Smooth muscle cell (in vitro differentiated cells): ENCODE measurements around the gene TST. TPM values are rescaled to one million over a fixed set of nuclear protein-coding genes. Genes with fewer than 3 reads are reported as not detected.
A peak's percentile ranks its signal among the peaks of the same experiment; 100 is the strongest.

Source experiments
- DNase-seq: peaks from one replicate; lab custom pipeline; 2025; ENCODE audit not compliant: unreplicated experiment; lab: John Stamatoyannopoulos, UW
- H2AFZ ChIP-seq: fragments of 200-600 bp; sonication (generic); 2 replicates; pipeline ENCODE4 v1.6.0; 2016; ENCODE audit warnings: antibody characterized with exemption, low read depth, mild to moderate bottlenecking
- H3F3A ChIP-seq: fragments of 200-600 bp; sonication (generic); 2 replicates; pipeline ENCODE4 v1.6.0; 2017; ENCODE audit warnings: antibody characterized with exemption, low read depth
- H3K27ac ChIP-seq: fragments of 200-600 bp; sonication (generic); 2 replicates; pipeline ENCODE4 v1.5.1; 2016; ENCODE audit warnings: low read depth, mild to moderate bottlenecking
- H3K27me3 ChIP-seq: fragments of 200-600 bp; sonication (generic); 2 replicates; pipeline ENCODE4 v1.6.1; 2016; ENCODE audit warnings: low read depth, mild to moderate bottlenecking
- H3K36me3 ChIP-seq: fragments of 200-600 bp; sonication (generic); 2 replicates; pipeline ENCODE4 v1.5.1; 2016; ENCODE audit warnings: low read depth
- H3K4me1 ChIP-seq: fragments of 200-600 bp; sonication (generic); 2 replicates; pipeline ENCODE4 v1.5.1; 2016; ENCODE audit warnings: low read depth
- H3K4me2 ChIP-seq: fragments of 200-600 bp; sonication (generic); 2 replicates; pipeline ENCODE4 v1.6.0; 2016; ENCODE audit warnings: mild to moderate bottlenecking
- H3K4me3 ChIP-seq: fragments of 200-600 bp; sonication (generic); 2 replicates; pipeline ENCODE4 v1.5.1; 2016; ENCODE audit warnings: mild to moderate bottlenecking
- H3K79me2 ChIP-seq: fragments of 200-600 bp; sonication (generic); 2 replicates; pipeline ENCODE4 v1.6.0; 2016; ENCODE audit warnings: low read depth, mild to moderate bottlenecking
- H3K9ac ChIP-seq: fragments of 200-600 bp; sonication (generic); 2 replicates; pipeline ENCODE4 v1.6.0; 2016; ENCODE audit warnings: low read depth
- H3K9me3 ChIP-seq: fragments of 200-600 bp; sonication (generic); replicated peaks from 2 replicates; pipeline ENCODE4 v1.5.1; 2016; ENCODE audit warnings: low read depth
- H4K20me1 ChIP-seq: fragments of 200-600 bp; sonication (generic); 2 replicates; pipeline ENCODE4 v1.6.0; 2016; ENCODE audit warnings: low read depth
- CTCF ChIP-seq: fragments of 200-600 bp; sonication (generic); IDR thresholded peaks from 2 replicates; pipeline ENCODE4 v1.5.1; 2017; ENCODE audit warnings: borderline replicate concordance, mild to moderate bottlenecking, antibody characterized with exemption; ENCODE audit not compliant: insufficient read depth, poor library complexity, severe bottlenecking
- WGBS: methylation state at CpG from one replicate; pipeline ENCODE4 v1.1.7; 2016; ENCODE audit warnings: low lambda C conversion rate; 5-methylcytosine and 5-hydroxymethylcytosine counted together
- polyA plus RNA-seq: library from polyadenylated mRNA; unstranded; fragments of >200 nt; fragmentation: Nextera tagmentation; extraction: Ambion mirVana; gene quantifications from 2 replicates; pipeline ENCODE4 v1.2.1, GENCODE V29; 2016
- total RNA-seq: library from RNA; depleted of rRNA; stranded (reverse); fragments of >200 nt; gene quantifications from 2 replicates; pipeline ENCODE4 v1.2.3, GENCODE V29; 2014

Gene TST
- total and polyA plus RNA-seq, 2 experiments from 2014 or later: 10.4 to 15.0 TPM

GRCh38 chr22:37020192-37020479, 889 bp upstream of the TST start:
- Histone ChIP-seq H2AFZ (peak overlapping the region; percentile 92), H3K4me2 (peak overlapping the region; percentile 87), H3K36me3 (no peaks in the 10 kb centered on the region), H4K20me1 (peaks cover 47% of the 10 kb centered on the region), H3K27ac (no peak overlapping the region), H3K79me2 (peaks cover 36% of the 10 kb centered on the region), H3K4me3 (peak overlapping the region; percentile 90), H3F3A (no peaks in the 10 kb centered on the region), H3K27me3 (no peaks in the 10 kb centered on the region), H3K4me1 (peaks cover 9% of the 10 kb centered on the region), H3K9me3 (no peaks in the 10 kb centered on the region), H3K9ac (peak overlapping the region; percentile 66)
- TF ChIP-seq CTCF: no peak
- DNase-seq: no peak
- 0% methylated on average over 5 of the region's 5 CpGs for WGBS

DNA sequence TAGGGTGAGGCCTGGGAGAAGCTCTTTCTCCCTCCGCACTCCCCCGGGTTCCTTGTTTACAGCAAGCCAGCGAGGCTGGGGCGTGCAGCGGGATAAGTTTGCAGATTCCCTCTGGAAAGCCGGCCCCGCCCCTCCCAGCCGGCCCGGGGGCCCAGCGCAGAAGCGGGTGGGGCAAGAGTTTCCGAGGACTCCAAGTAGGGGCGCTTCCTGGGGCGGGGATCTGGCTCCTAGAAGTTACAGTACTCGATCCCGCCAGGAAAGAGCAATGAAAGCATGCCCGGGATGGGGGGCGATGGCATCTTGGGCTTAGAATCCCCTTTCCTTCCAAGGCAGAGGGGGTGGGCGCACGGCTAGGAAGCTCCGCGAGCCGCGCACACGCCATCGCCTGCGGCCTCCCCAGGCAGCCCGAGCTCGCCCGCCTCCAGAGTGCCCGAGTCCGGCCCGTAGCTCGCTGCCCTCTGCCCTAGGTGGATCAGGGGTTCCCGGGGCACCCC, 385 bp downstream of the TST start:
- no peak for TF ChIP-seq CTCF
- peak overlapping the region; percentile 90 for H3K4me3 ChIP-seq
- H3K9ac ChIP-seq: peak overlapping the region; percentile 48
- H3K9me3 ChIP-seq: no peaks in the 10 kb centered on the region
- peaks cover 39% of the 10 kb centered on the region for H4K20me1 ChIP-seq
- under 1% methylated on average over 33 of the region's 35 CpGs for whole genome bisulfite sequencing
- no peaks in the 10 kb centered on the region for H3F3A ChIP-seq
- H3K79me2 ChIP-seq: peaks cover 36% of the 10 kb centered on the region
- no peaks in the 10 kb centered on the region for H3K36me3 ChIP-seq
- peak overlapping the region; percentile 0 for H2AFZ ChIP-seq
- H3K27ac ChIP-seq: peak overlapping the region; percentile 1
- peaks cover 9% of the 10 kb centered on the region for H3K4me1 ChIP-seq
- peak; percentile 54 for DNase-seq
- H3K4me2 ChIP-seq: peak overlapping the region; percentile 87
- no peaks in the 10 kb centered on the region for H3K27me3 ChIP-seq

DNA sequence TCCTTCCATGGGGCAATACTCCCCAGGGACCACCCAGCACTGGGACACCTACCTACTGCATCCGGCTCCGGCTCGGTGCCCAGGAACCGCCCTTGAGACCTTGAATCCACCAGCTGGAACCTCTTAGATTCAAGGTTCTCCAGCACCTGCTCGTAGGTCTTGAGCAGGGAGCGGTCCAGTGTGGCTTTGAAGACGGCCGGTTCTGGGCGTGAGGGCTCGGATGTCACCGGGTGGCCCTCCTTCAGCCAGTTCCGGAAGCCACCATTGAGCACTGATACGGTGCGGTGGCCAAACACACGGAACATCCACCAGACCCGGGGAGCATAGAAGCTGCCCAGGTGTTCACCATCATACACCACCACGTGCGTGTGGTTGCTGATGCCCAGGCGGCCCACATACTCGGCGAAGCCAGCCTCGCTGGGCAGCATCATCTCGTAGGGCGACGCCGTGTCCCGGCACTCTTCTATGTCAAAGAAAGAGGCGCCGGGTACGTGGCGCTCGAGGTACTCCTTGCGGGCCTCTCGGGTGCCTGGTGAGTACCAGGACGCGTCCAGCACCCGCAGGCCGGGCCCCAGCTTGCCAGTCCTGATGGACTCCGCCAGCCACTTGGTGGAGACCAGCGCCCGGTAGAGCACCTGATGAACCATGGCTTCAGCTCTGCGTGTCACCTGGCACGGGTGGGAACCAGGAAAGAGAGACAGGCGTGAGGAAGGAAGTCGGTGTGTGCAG, 997 bp downstream of the TST start:
- peaks cover 34% of the 10 kb centered on the region for H3K79me2 ChIP-seq
- peaks cover 9% of the 10 kb centered on the region for H3K4me1 ChIP-seq
- 73% methylated on average over 45 of the region's 45 CpGs for WGBS
- H3F3A ChIP-seq: no peaks in the 10 kb centered on the region
- peaks cover 32% of the 10 kb centered on the region for H4K20me1 ChIP-seq
- peak overlapping the region; percentile 87 for H3K4me2 ChIP-seq
- H3K27ac ChIP-seq: no peak overlapping the region
- TF ChIP-seq CTCF: no peak
- no peak overlapping the region for H2AFZ ChIP-seq
- no peaks in the 10 kb centered on the region for H3K27me3 ChIP-seq
- peak overlapping the region; percentile 48 for H3K9ac ChIP-seq
- H3K9me3 ChIP-seq: no peaks in the 10 kb centered on the region
- H3K36me3 ChIP-seq: no peaks in the 10 kb centered on the region
- no peak for DNase-seq
- peak overlapping the region; percentile 90 for H3K4me3 ChIP-seq

DNA sequence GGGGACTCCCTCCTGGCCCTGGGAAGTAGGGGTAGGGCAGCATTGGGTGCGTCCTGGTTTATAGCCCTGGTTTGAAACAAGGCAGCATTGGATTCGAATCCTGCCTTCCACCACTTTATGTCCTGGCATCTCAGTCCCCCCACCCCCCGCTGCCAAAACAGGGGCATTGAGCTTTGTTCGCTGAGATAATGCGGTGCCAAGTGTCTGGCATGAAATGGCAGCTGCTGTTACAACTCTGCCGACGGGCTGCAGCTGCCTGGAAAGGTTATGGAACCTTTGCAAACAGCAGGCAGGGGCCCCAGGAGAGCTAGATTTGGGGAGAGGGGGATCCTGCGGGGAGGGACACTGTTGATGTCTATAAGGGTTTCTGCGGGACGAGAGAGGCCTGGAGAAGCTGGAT, 1.9 kb downstream of the TST start:
- no peaks in the 10 kb centered on the region for H3K9me3 ChIP-seq
- H3K79me2 ChIP-seq: peaks cover 31% of the 10 kb centered on the region
- no peak for DNase-seq
- H2AFZ ChIP-seq: no peak overlapping the region
- H4K20me1 ChIP-seq: peaks cover 23% of the 10 kb centered on the region
- H3K4me2 ChIP-seq: no peak overlapping the region
- TF ChIP-seq CTCF: no peak
- H3K9ac ChIP-seq: no peak overlapping the region
- no peaks in the 10 kb centered on the region for H3K36me3 ChIP-seq
- H3K27me3 ChIP-seq: no peaks in the 10 kb centered on the region
- H3K4me3 ChIP-seq: no peak overlapping the region
- no peaks in the 10 kb centered on the region for H3F3A ChIP-seq
- no peak overlapping the region for H3K27ac ChIP-seq
- peaks cover 9% of the 10 kb centered on the region for H3K4me1 ChIP-seq
- 96% methylated on average over 10 of the region's 10 CpGs for WGBS
